Endothelial cell of umbilical vein (primary cell): ENCODE data around the gene DNMT1. TPM values are rescaled to one million over a fixed set of nuclear protein-coding genes. Genes with fewer than 3 reads are reported as not detected.

ENCODE experiments used
- BruUV-seq: library from RNA; stranded (reverse); fragments of 400-500 nt; replicated peaks from 2 replicates; lab custom pipeline; 2021; lab: Mats Ljungman, UMichigan
- CTCF ChIA-PET: fragments of 300-600, 350-600 bp; sonication (Branson Sonifier 250); formaldehyde crosslinking; loops from one replicate; lab custom pipeline; 2021; ENCODE audit warnings: antibody characterized with exemption, inconsistent platforms; lab: Charles Lee
- POLR2A ChIA-PET: fragments of 300-600, 350-600 bp; sonication (Branson Sonifier 250); formaldehyde crosslinking; loops from one replicate; lab custom pipeline; 2021; ENCODE audit warnings: antibody characterized with exemption, inconsistent platforms; lab: Charles Lee
- DNase-seq: peaks from one replicate; pipeline ENCODE4 v3.0.0-alpha.2; 2011; ENCODE audit warnings: low read depth, low spot score
- FAIRE-seq: peaks from 2 replicates; lab custom pipeline; 2011; peaks lifted over from hg19 to GRCh38; lab: Jason Lieb, UNC
- H2AFZ ChIP-seq: 2 replicates; pipeline ENCODE4 v1.6.0; 2012; ENCODE audit warnings: low read depth, low read length, control low read depth, inconsistent platforms
- H3K27ac ChIP-seq: 2 replicates; pipeline ENCODE4 v1.5.1; 2011; ENCODE audit warnings: low read depth, mild to moderate bottlenecking, control low read depth, low read length, moderate library complexity; ENCODE audit not compliant: insufficient read depth
- H3K27me3 ChIP-seq, 2 experiments: 2 replicates each; pipeline versions ENCODE4 v1.6.0 to v1.6.1; 2011; ENCODE audit warnings: low read length in 2 of 2, mixed read lengths in 1 of 2; ENCODE audit not compliant: control insufficient read depth in 2 of 2, insufficient read depth in 2 of 2
- H3K36me3 ChIP-seq, 2 experiments: 2 replicates in 1 of 2; 3 replicates in 1 of 2; pipeline ENCODE4 v1.5.1; 2011; ENCODE audit warnings: low read length in 2 of 2, mild to moderate bottlenecking in 1 of 2, moderate library complexity in 1 of 2; ENCODE audit not compliant: control insufficient read depth in 2 of 2, insufficient read depth in 2 of 2; ENCODE audit errors: extremely low read depth in 1 of 2
- H3K4me1 ChIP-seq: 3 replicates; pipeline ENCODE4 v1.5.1; 2011; ENCODE audit warnings: mild to moderate bottlenecking, low read length; ENCODE audit not compliant: control insufficient read depth, insufficient read depth; ENCODE audit errors: extremely low read depth
- H3K4me2 ChIP-seq: 2 replicates; pipeline ENCODE4 v1.6.1; 2011; ENCODE audit warnings: low read length, control low read depth, mixed read lengths; ENCODE audit not compliant: insufficient read depth
- H3K4me3 ChIP-seq, 3 experiments: fragments of 200-600 bp in 1 of 3; sonication (generic), shearing (Covaris generic) in 1 of 3; replicated peaks in 1 of 3; 2 replicates each; pipeline ENCODE4 v1.5.1; 2011 to 2016; ENCODE audit warnings: control low read depth in 3 of 3, low read length in 3 of 3, mild to moderate bottlenecking in 2 of 3, inconsistent platforms in 1 of 3, low read depth in 1 of 3, moderate library complexity in 1 of 3; ENCODE audit not compliant: insufficient read depth in 1 of 3
- H3K79me2 ChIP-seq: 2 replicates; pipeline ENCODE4 v1.6.0; 2012; ENCODE audit warnings: low read length, inconsistent platforms; ENCODE audit not compliant: control insufficient read depth, insufficient read depth
- H3K9ac ChIP-seq: replicated peaks from 2 replicates; pipeline ENCODE3; 2011; ENCODE audit warnings: low read length, control low read depth; ENCODE audit not compliant: insufficient read depth; ENCODE audit errors: extremely low read depth
- H3K9me1 ChIP-seq: replicated peaks from 3 replicates; pipeline ENCODE4 v1.6.0; 2011; ENCODE audit warnings: mild to moderate bottlenecking, low read length; ENCODE audit not compliant: control insufficient read depth, insufficient read depth; ENCODE audit errors: extremely low read depth
- H3K9me3 ChIP-seq: replicated peaks from 2 replicates; pipeline ENCODE4 v1.5.1; 2012; ENCODE audit warnings: low read length, inconsistent platforms; ENCODE audit not compliant: control insufficient read depth, insufficient read depth
- H4K20me1 ChIP-seq: replicated peaks from 2 replicates; pipeline ENCODE3; 2011; ENCODE audit warnings: mild to moderate bottlenecking, low read length; ENCODE audit not compliant: control insufficient read depth, insufficient read depth; ENCODE audit errors: extremely low read depth
- EZH2 ChIP-seq: IDR thresholded peaks from 2 replicates; pipeline ENCODE4 v1.6.1; 2012; ENCODE audit warnings: borderline replicate concordance, low read depth, mild to moderate bottlenecking, moderate library complexity, low read length, inconsistent platforms; ENCODE audit not compliant: severe bottlenecking
- FOS ChIP-seq: IDR thresholded peaks from 2 replicates; pipeline ENCODE4 v1.6.1; 2011; ENCODE audit warnings: mild to moderate bottlenecking, low read length, moderate library complexity, borderline replicate concordance; ENCODE audit not compliant: insufficient read depth
- GATA2 ChIP-seq: IDR thresholded peaks from 2 replicates; pipeline ENCODE4 v1.7.0; 2011; ENCODE audit warnings: low read depth, mild to moderate bottlenecking, moderate library complexity, mixed read lengths, low read length; ENCODE audit not compliant: insufficient read length, insufficient read depth
- JUN ChIP-seq: IDR thresholded peaks from 2 replicates; pipeline ENCODE4 v1.6.1; 2011; ENCODE audit warnings: borderline replicate concordance, low read depth; ENCODE audit not compliant: insufficient read length, insufficient read depth
- MAX ChIP-seq: IDR thresholded peaks from 2 replicates; pipeline ENCODE4 v1.6.1; 2011; ENCODE audit not compliant: insufficient read depth, insufficient read length
- MYC ChIP-seq: IDR thresholded peaks from one replicate; pipeline ENCODE4 v1.6.1; 2011; ENCODE audit warnings: mild to moderate bottlenecking, low read depth, low read length
- POLR2A ChIP-seq: IDR thresholded peaks from 2 replicates; pipeline ENCODE4 v1.6.1; 2012; ENCODE audit warnings: low read depth, mild to moderate bottlenecking, control low read depth, low read length
- POLR2AphosphoS5 ChIP-seq: IDR thresholded peaks from 2 replicates; pipeline ENCODE4 v1.6.1; 2012; ENCODE audit warnings: low read depth, mild to moderate bottlenecking, control low read depth, low read length, moderate library complexity; ENCODE audit not compliant: insufficient read depth
- dilution Hi-C: fragments of 300-500 bp; cut with MboI; formaldehyde crosslinking; loops from one replicate; pipeline ENCODE4 v1.15.0; 2019; ENCODE audit warnings: low sequenced_read_pairs; ENCODE audit not compliant: extremely low pct_ligation_motif_present
- intact Hi-C: fragments of 100-400 bp; cut with micrococcal nuclease; formaldehyde crosslinking; loops from one replicate; pipeline ENCODE4 v1.10.0; 2022
- polyA plus RNA-seq, 4 experiments: library from polyadenylated mRNA; depleted of rRNA in 3 of 4; stranded (reverse) in 3 of 4; unstranded in 1 of 4; fragments of >200 nt; gene quantifications; 2 replicates each; pipeline versions ENCODE4 v1.2.1 to v1.2.3, GENCODE V29; 2011 to 2012; ENCODE audit warnings: missing spikeins in 1 of 4
- total RNA-seq: library from RNA; stranded (reverse); gene quantifications from 2 replicates; pipeline ENCODE4 v1.2.3, GENCODE V29; 2021
- TF ChIP-seq, protein P1 (sequence below), 2 donors: IDR thresholded peaks; 1 replicate in 1 of 2; 2 replicates in 1 of 2; pipeline ENCODE4 v1.5.1; 2011; ENCODE audit warnings: low read length in 2 of 2, mild to moderate bottlenecking in 2 of 2, moderate library complexity in 2 of 2, control low read depth in 1 of 2, inconsistent platforms in 1 of 2, low read depth in 1 of 2; ENCODE audit not compliant: insufficient read depth in 1 of 2; ENCODE audit errors: extremely low read depth in 1 of 2

The DNMT1 gene
- total and polyA plus RNA-seq, 2 donors (not counting 3 experiments of a cell fraction or from before 2014, with no cell fraction given), result 53.4 to 165 TPM

- no peak for FAIRE-seq
- ChIA-PET CTCF (interaction anchor here (0.8 to 1.5 kb wide), 5 partner anchors 9 to 53 kb away, joined by 3 to 4 read pairs (median 4); no protein-coding TSS in a partner anchor), POLR2A (no interaction called here)
- Histone ChIP-seq H3K36me3 (no peaks in the 10 kb centered on the region), H3K27me3 (peaks cover 0 to 1% of the 10 kb centered on the region in 2 experiments), H3K79me2 (no peaks in the 10 kb centered on the region), H2AFZ (no peak overlapping the region), H3K4me2 (no peak overlapping the region), H4K20me1 (no peaks in the 10 kb centered on the region), H3K9me1 (no peaks in the 10 kb centered on the region), H3K4me1 (no peaks in the 10 kb centered on the region), H3K27ac (no peak overlapping the region), H3K9me3 (no peaks in the 10 kb centered on the region), H3K9ac (no peak overlapping the region), H3K4me3 (no peak overlapping the region)
- BruUV-seq, result no TSS peak
- no peak for DNase-seq
- intact Hi-C loops (no loop called here), dilution Hi-C loops (no loop called here)
- TF ChIP-seq GATA2 (no peak), POLR2A (no peak), JUN (no peak), MYC (no peak), MAX (no peak), POLR2AphosphoS5 (no peak), EZH2 (no peak), FOS (no peak)
- TF ChIP-seq, protein P1, sequence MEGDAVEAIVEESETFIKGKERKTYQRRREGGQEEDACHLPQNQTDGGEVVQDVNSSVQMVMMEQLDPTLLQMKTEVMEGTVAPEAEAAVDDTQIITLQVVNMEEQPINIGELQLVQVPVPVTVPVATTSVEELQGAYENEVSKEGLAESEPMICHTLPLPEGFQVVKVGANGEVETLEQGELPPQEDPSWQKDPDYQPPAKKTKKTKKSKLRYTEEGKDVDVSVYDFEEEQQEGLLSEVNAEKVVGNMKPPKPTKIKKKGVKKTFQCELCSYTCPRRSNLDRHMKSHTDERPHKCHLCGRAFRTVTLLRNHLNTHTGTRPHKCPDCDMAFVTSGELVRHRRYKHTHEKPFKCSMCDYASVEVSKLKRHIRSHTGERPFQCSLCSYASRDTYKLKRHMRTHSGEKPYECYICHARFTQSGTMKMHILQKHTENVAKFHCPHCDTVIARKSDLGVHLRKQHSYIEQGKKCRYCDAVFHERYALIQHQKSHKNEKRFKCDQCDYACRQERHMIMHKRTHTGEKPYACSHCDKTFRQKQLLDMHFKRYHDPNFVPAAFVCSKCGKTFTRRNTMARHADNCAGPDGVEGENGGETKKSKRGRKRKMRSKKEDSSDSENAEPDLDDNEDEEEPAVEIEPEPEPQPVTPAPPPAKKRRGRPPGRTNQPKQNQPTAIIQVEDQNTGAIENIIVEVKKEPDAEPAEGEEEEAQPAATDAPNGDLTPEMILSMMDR (IDR thresholded peaks at IDR 0.05; ENCODE audit: extremely low read depth in 1 of 2, insufficient read depth in 1 of 2, low read depth in 1 of 2, low read length in 2 of 2), result no peak
Measured at GRCh38 chr19:10205636-10206035, 10.9 kb upstream of the DNMT1 start.
